ENCODE data around the gene SUFU.

The SUFU gene

DNA sequence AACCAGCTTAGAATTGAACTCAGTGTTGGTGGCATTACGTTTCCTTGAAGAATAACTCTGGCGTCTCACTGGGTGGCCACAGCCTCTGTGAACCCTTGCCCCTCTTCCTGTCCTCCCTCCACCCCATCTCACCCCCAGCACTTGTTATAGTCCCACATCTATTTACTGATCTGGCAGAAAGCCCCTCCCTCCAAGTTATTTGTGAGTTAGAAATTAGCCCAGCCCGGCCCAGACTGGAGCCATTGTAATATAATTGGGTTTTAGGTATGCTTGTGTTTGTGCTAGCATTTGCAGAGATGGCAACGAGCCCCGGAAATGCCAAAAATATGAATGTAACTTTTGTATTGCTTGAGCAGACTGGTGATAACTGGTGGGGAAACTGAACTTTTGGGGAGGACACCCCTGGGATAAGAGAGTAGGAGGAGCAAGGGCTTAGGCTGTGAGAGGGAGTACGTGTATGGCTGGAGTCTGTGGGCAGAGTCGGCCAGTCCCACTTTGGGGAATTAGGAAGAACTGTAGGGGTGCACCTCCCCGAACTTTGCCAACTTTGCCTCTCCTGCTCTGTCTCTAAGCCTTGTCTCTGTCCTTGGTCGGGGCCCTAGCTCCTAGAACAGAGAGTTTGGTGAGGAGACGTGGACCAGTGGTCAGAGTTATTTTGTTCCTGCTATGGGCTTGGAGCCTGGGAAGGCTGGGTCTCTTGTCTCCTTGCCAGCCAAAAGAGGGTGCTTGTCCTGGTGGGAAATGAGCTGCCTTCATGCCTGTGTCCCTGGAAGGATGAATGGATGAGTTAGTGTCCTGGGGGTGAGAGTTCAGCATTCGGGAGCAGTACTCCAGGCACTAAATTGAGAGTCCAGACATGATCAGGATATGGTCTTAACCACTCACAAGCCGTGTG is 121.2 kb downstream of the SUFU start:
- H2BK5ac ChIP-seq (ENCODE audit: low read depth, low read length, poor library complexity, severe bottlenecking), result no peak overlapping the region
- H3K4me3 ChIP-seq (ENCODE audit: insufficient read depth in 1 of 2, low read depth in 1 of 2, low read length in 2 of 2), result no peak overlapping the region
- H3K4me1 ChIP-seq (ENCODE audit: control insufficient read depth, insufficient read depth, low read depth, low read length), result peaks cover 50% of the 10 kb centered on the region
- no peak overlapping the region for H2BK120ac ChIP-seq (ENCODE audit: low read depth, low read length)
- no peak overlapping the region for H2AK5ac ChIP-seq (ENCODE audit: low read length, severe bottlenecking)
- H2BK12ac ChIP-seq (ENCODE audit: low read length in 2 of 2), result peak overlapping the region in 1 of 2 experiments; percentile 38
- H3K14ac ChIP-seq (ENCODE audit: low read length in 2 of 2), result peak overlapping the region in 1 of 2 experiments; percentile 71
- H3K79me1 ChIP-seq (replicated peaks; ENCODE audit: low read length, poor library complexity, severe bottlenecking), result no peaks in the 10 kb centered on the region
- H3K36me3 ChIP-seq (ENCODE audit: control insufficient read depth in 1 of 2, insufficient read depth in 2 of 2, low read depth in 1 of 2, low read length in 2 of 2), result peaks cover 8 to 25% of the 10 kb centered on the region in 2 experiments
- no peaks in the 10 kb centered on the region for H3K27me3 ChIP-seq (ENCODE audit: control insufficient read depth in 1 of 2, insufficient read depth in 1 of 2, low read length in 2 of 2)
- peak overlapping the region in 1 of 2 experiments; percentile 1 for H3K4ac ChIP-seq (ENCODE audit: low read depth in 1 of 2, low read length in 2 of 2)
- no peaks in the 10 kb centered on the region for H3K9me3 ChIP-seq (ENCODE audit: control insufficient read depth, low read length)
- no peak overlapping the region for H2AFZ ChIP-seq (ENCODE audit: low read depth, low read length)
- H3K9ac ChIP-seq (ENCODE audit: low read length), result no peak overlapping the region
- H3K4me2 ChIP-seq (ENCODE audit: low read length, poor library complexity, severe bottlenecking), result no peak overlapping the region
- DNase-seq, result no peak
- H4K91ac ChIP-seq (ENCODE audit: low read length), result no peak overlapping the region
- no peak overlapping the region for H2BK15ac ChIP-seq (ENCODE audit: low read depth, poor library complexity, severe bottlenecking)
- H4K8ac ChIP-seq (ENCODE audit: low read length), result peak overlapping the region; percentile 20
- H3K27ac ChIP-seq (ENCODE audit: low read length, poor library complexity, severe bottlenecking), result no peak overlapping the region
- peak overlapping the region; percentile 9 to 46 for H3K18ac ChIP-seq (ENCODE audit: low read depth in 1 of 2, low read length in 2 of 2)
- WGBS, result 86% methylated on average over 12 of the region's 12 CpGs
- no peak overlapping the region for H3K23ac ChIP-seq (ENCODE audit: low read length in 2 of 2)

DNA sequence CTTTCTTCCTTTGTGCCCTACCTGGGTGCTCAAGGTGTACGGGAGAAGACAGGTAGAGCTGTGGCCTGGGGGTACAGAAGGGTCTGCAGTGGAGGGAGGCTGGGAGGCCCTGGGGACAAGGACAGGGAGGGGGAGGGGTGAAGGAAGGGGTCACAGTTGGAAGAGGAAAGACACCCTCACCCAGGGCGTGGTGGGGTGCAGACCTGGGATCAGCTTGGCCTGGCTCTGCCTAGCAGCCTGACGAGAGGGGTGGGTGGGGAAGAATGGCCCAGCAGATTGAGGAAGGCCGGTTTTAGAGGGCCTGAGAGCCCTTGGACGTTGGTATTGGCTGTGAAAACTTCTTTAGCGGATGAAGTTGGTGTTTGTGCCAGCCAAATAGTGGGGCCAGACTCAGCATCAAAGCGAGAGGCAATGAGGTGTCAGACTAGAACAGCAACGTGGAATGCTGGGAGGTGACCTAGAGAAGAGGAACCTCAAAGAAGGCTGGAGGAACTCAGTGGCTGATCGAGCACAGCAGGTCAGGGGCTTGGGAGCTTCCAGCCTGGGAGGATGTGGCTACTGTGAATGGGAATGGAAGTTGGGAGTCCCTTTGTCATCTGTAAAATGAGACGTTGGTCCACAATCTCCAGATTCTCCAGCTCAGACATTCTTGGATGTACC is 122.4 kb downstream of the SUFU start:
- no peaks in the 10 kb centered on the region for H3K27me3 ChIP-seq (ENCODE audit: control insufficient read depth in 1 of 2, insufficient read depth in 1 of 2, low read length in 2 of 2)
- H3K4ac ChIP-seq (ENCODE audit: low read depth in 1 of 2, low read length in 2 of 2), result peak overlapping the region in 1 of 2 experiments; percentile 47
- no peak overlapping the region for H3K4me3 ChIP-seq (ENCODE audit: insufficient read depth in 1 of 2, low read depth in 1 of 2, low read length in 2 of 2)
- peak overlapping the region; percentile 76 for H4K91ac ChIP-seq (ENCODE audit: low read length)
- H3K4me2 ChIP-seq (ENCODE audit: low read length, poor library complexity, severe bottlenecking), result no peak overlapping the region
- H3K23ac ChIP-seq (ENCODE audit: low read length in 2 of 2), result no peak overlapping the region
- H2BK120ac ChIP-seq (ENCODE audit: low read depth, low read length), result peak overlapping the region; percentile 1
- WGBS, result 89% methylated on average over 10 of the region's 10 CpGs
- H2BK5ac ChIP-seq (ENCODE audit: low read depth, low read length, poor library complexity, severe bottlenecking), result no peak overlapping the region
- no peak overlapping the region for H2AFZ ChIP-seq (ENCODE audit: low read depth, low read length)
- H3K18ac ChIP-seq (ENCODE audit: low read depth in 1 of 2, low read length in 2 of 2), result peak overlapping the region; percentile 61 to 69
- peaks cover 13 to 15% of the 10 kb centered on the region in 2 experiments for H3K36me3 ChIP-seq (ENCODE audit: control insufficient read depth in 1 of 2, insufficient read depth in 2 of 2, low read depth in 1 of 2, low read length in 2 of 2)
- H2BK15ac ChIP-seq (ENCODE audit: low read depth, poor library complexity, severe bottlenecking), result no peak overlapping the region
- H3K9me3 ChIP-seq (ENCODE audit: control insufficient read depth, low read length), result no peaks in the 10 kb centered on the region
- H2BK12ac ChIP-seq (ENCODE audit: low read length in 2 of 2), result peak overlapping the region; percentile 7 to 8
- no peak overlapping the region for H3K14ac ChIP-seq (ENCODE audit: low read length in 2 of 2)
- H3K79me1 ChIP-seq (replicated peaks; ENCODE audit: low read length, poor library complexity, severe bottlenecking), result no peaks in the 10 kb centered on the region
- no peak overlapping the region for H3K27ac ChIP-seq (ENCODE audit: low read length, poor library complexity, severe bottlenecking)
- peak overlapping the region; percentile 64 for H2AK5ac ChIP-seq (ENCODE audit: low read length, severe bottlenecking)
- H3K4me1 ChIP-seq (ENCODE audit: control insufficient read depth, insufficient read depth, low read depth, low read length), result peaks cover 55% of the 10 kb centered on the region
- DNase-seq, result no peak
- no peak overlapping the region for H3K9ac ChIP-seq (ENCODE audit: low read length)
- H4K8ac ChIP-seq (ENCODE audit: low read length), result peak overlapping the region; percentile 27

DNA sequence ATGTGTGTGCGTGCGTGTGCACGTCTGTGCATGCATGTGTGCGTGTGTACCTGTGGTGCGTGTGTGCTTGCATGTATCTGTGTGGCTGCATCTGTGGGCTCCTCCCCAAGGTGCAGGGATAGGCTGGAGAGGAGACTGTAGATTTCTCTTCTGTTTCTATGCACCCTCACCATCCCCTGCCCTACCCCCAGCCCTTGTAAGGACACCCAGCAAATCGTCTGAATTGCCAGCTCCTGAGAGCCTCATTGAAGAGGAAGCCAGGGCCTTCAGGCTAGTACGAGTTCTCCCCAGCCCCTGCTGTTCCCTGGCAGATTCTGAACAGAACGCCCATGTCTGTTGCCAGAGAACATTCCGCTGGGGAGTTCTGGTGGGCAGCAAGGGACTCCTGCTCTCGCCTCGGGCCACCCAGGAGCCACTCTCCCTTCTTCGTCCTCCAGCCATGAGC is 123.5 kb downstream of the SUFU start:
- Histone ChIP-seq H2AFZ (ENCODE audit: low read depth, low read length) (peak overlapping the region; percentile 60), H2AK5ac (ENCODE audit: low read length, severe bottlenecking) (peak overlapping the region; percentile 81), H4K91ac (ENCODE audit: low read length) (peak overlapping the region; percentile 99), H3K4me2 (ENCODE audit: low read length, poor library complexity, severe bottlenecking) (no peak overlapping the region), H3K4me3 (ENCODE audit: insufficient read depth in 1 of 2, low read depth in 1 of 2, low read length in 2 of 2) (peak overlapping the region in 1 of 2 experiments; percentile 20), H3K4ac (ENCODE audit: low read depth in 1 of 2, low read length in 2 of 2) (peak overlapping the region; percentile 93 to 94), H3K4me1 (ENCODE audit: control insufficient read depth, insufficient read depth, low read depth, low read length) (peaks cover 59% of the 10 kb centered on the region), H2BK12ac (ENCODE audit: low read length in 2 of 2) (peak overlapping the region; percentile 81 to 95), H3K9me3 (ENCODE audit: control insufficient read depth, low read length) (no peaks in the 10 kb centered on the region), H2BK120ac (ENCODE audit: low read depth, low read length) (peak overlapping the region; percentile 93), H2BK5ac (ENCODE audit: low read depth, low read length, poor library complexity, severe bottlenecking) (peak overlapping the region; percentile 94), H3K14ac (ENCODE audit: low read length in 2 of 2) (peak overlapping the region in 1 of 2 experiments; percentile 95), H3K9ac (ENCODE audit: low read length) (peak overlapping the region; percentile 86), H2BK15ac (ENCODE audit: low read depth, poor library complexity, severe bottlenecking) (peak overlapping the region; percentile 50), H3K36me3 (ENCODE audit: control insufficient read depth in 1 of 2, insufficient read depth in 2 of 2, low read depth in 1 of 2, low read length in 2 of 2) (peaks cover 10 to 17% of the 10 kb centered on the region in 2 experiments), H3K23ac (ENCODE audit: low read length in 2 of 2) (peak overlapping the region in 1 of 2 experiments; percentile 81), H3K27ac (ENCODE audit: low read length, poor library complexity, severe bottlenecking) (peak overlapping the region; percentile 99), H3K27me3 (ENCODE audit: control insufficient read depth in 1 of 2, insufficient read depth in 1 of 2, low read length in 2 of 2) (no peaks in the 10 kb centered on the region), H3K18ac (ENCODE audit: low read depth in 1 of 2, low read length in 2 of 2) (peak overlapping the region; percentile 91 to 96), H3K79me1 (replicated peaks; ENCODE audit: low read length, poor library complexity, severe bottlenecking) (peaks cover 4% of the 10 kb centered on the region), H4K8ac (ENCODE audit: low read length) (peak overlapping the region; percentile 91)
- 79% methylated on average over 11 of the region's 12 CpGs for WGBS
- no peak for DNase-seq

Data from mesenchymal stem cell (in vitro differentiated cells and primary cell).